MM.1S (cell line): Measurements from ENCODE around the gene TMTC1.

Experiments
- EZH2 ChIP-seq: fragments of 300-600 bp; sonication (generic); optimal IDR thresholded peaks from 2 replicates; pipeline ENCODE3; 2017; ENCODE audit warnings: low read depth, mild to moderate bottlenecking, antibody characterized with exemption, low read length, mixed read lengths
- TF ChIP-seq, protein P1 (sequence below): fragments of 300-600 bp; sonication (generic); IDR thresholded peaks from 2 replicates; pipeline ENCODE4 v1.5.1; 2016; ENCODE audit warnings: antibody characterized with exemption, low read length, mixed read lengths

GRCh38 chr12:29830391-29830790 is 46.6 kb upstream of the TMTC1 start:
- no peak for TF ChIP-seq EZH2
- TF ChIP-seq, protein P1, sequence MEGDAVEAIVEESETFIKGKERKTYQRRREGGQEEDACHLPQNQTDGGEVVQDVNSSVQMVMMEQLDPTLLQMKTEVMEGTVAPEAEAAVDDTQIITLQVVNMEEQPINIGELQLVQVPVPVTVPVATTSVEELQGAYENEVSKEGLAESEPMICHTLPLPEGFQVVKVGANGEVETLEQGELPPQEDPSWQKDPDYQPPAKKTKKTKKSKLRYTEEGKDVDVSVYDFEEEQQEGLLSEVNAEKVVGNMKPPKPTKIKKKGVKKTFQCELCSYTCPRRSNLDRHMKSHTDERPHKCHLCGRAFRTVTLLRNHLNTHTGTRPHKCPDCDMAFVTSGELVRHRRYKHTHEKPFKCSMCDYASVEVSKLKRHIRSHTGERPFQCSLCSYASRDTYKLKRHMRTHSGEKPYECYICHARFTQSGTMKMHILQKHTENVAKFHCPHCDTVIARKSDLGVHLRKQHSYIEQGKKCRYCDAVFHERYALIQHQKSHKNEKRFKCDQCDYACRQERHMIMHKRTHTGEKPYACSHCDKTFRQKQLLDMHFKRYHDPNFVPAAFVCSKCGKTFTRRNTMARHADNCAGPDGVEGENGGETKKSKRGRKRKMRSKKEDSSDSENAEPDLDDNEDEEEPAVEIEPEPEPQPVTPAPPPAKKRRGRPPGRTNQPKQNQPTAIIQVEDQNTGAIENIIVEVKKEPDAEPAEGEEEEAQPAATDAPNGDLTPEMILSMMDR, result no peak
